Naive B cell (primary cell): Measurements from ENCODE around the gene RET. TPM values are rescaled to one million over a fixed set of nuclear protein-coding genes. Genes with fewer than 3 reads are reported as not detected.

Source experiments
- ATAC-seq, 2 donors: fragments of 150-1000 bp; cut with Tn5 transposase; 2 replicates each; pipeline ENCODE4 v1.10.0; 2021; ENCODE audit warnings: low read depth in 2 of 2, mild to moderate bottlenecking in 2 of 2, moderate library complexity in 2 of 2
- DNase-seq: peaks from one replicate; pipeline ENCODE4 v3.0.0; 2022
- H3K27ac Mint-ChIP-seq, 6 donors: one replicate each; pipeline ENCODE4 v1.8.0; 2020 to 2022; ENCODE audit warnings: mild to moderate bottlenecking in 6 of 6, mixed read lengths in 6 of 6, moderate library complexity in 5 of 6, inconsistent platforms in 2 of 6
- H3K27me3 Mint-ChIP-seq, 3 donors: one replicate each; pipeline ENCODE4 v1.8.0; 2021 to 2022; ENCODE audit warnings: mixed read lengths in 3 of 3, mild to moderate bottlenecking in 1 of 3
- H3K36me3 Mint-ChIP-seq, 2 donors: one replicate each; pipeline ENCODE4 v1.8.0; 2020 to 2022; ENCODE audit warnings: mixed read lengths in 2 of 2, inconsistent platforms in 1 of 2, mild to moderate bottlenecking in 1 of 2
- H3K4me1 Mint-ChIP-seq, 3 donors: one replicate each; pipeline ENCODE4 v1.8.0; 2020 to 2022; ENCODE audit warnings: mixed read lengths in 3 of 3, inconsistent platforms in 1 of 3, mild to moderate bottlenecking in 1 of 3, moderate library complexity in 1 of 3
- H3K4me3 Mint-ChIP-seq, 8 donors: one replicate each; pipeline ENCODE4 v1.8.0; 2020 to 2022; ENCODE audit warnings: mild to moderate bottlenecking in 8 of 8, mixed read lengths in 8 of 8, moderate library complexity in 8 of 8, inconsistent platforms in 2 of 8
- H3K9me3 Mint-ChIP-seq, 7 donors: one replicate each; pipeline ENCODE4 v1.8.0; 2020 to 2022; ENCODE audit warnings: mixed read lengths in 7 of 7, mild to moderate bottlenecking in 5 of 7, inconsistent platforms in 2 of 7, moderate library complexity in 1 of 7
- polyA plus RNA-seq, 6 donors: library from polyadenylated mRNA; unstranded; fragments of 300-500 nt; fragmentation: Illumina TruSeq; gene quantifications; one replicate each; pipeline ENCODE4 v1.2.3, GENCODE V29; 2021; ENCODE audit warnings: low read depth in 6 of 6

RET gene
- polyA plus RNA-seq, 6 donors from 2014 or later: not detected

- H3K9me3 Mint-ChIP-seq: no peaks in the 10 kb centered on the region
- H3K27me3 Mint-ChIP-seq: peaks cover 0 to 6% (median 0%) of the 10 kb centered on the region in 3 donors
- H3K4me3 Mint-ChIP-seq: peak overlapping the region in 1 of 8 donors; percentile 33
- DNase-seq (no peak), ATAC-seq (peak in 1 of 2 donors; percentile 18)
- H3K36me3 Mint-ChIP-seq: no peaks in the 10 kb centered on the region
- peaks cover 5 to 7% (median 6%) of the 10 kb centered on the region in 3 donors for H3K4me1 Mint-ChIP-seq
- H3K27ac Mint-ChIP-seq: peak overlapping the region in 1 of 6 donors; percentile 42
Observed at GRCh38 chr10:43128958-43129706, 52.3 kb downstream of the RET start.

GRCh38 chr10:43130770-43131171, 53.9 kb downstream of the RET start:
- Mint-ChIP-seq H3K27me3 (peaks cover 0 to 6% (median 0%) of the 10 kb centered on the region in 3 donors), H3K4me1 (peaks cover 5 to 11% (median 8%) of the 10 kb centered on the region in 3 donors), H3K27ac (peak overlapping the region in 1 of 6 donors; percentile 17), H3K9me3 (no peaks in the 10 kb centered on the region), H3K36me3 (no peaks in the 10 kb centered on the region), H3K4me3 (no peak overlapping the region)
- no peak for DNase-seq
- no peak for ATAC-seq

DNA sequence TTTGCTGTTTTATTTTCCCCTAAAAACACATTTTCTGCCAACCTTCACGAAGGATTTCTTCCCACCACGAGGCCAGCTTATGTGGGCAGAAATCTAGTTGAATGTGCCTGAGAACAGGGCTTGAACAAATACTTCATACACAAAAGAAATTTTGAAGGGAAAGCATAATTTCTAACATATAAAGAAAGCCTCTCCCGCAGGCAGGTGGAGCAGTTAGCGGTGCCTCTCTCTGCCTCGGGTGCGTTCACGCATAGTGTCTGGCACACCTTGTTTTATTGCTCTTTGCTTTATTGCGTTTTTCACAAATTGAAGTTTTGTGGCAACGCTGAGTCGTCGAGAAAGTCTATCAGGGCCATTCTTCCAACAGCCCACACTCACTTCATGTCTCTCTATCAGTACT, 54.4 kb downstream of the RET start:
- no peak for ATAC-seq
- DNase-seq: no peak
- no peak overlapping the region for H3K27ac Mint-ChIP-seq
- H3K4me1 Mint-ChIP-seq: peaks cover 9 to 16% (median 12%) of the 10 kb centered on the region in 3 donors
- H3K9me3 Mint-ChIP-seq: no peaks in the 10 kb centered on the region
- no peaks in the 10 kb centered on the region for H3K36me3 Mint-ChIP-seq
- peaks cover 0 to 6% (median 0%) of the 10 kb centered on the region in 3 donors for H3K27me3 Mint-ChIP-seq
- no peak overlapping the region for H3K4me3 Mint-ChIP-seq

DNA sequence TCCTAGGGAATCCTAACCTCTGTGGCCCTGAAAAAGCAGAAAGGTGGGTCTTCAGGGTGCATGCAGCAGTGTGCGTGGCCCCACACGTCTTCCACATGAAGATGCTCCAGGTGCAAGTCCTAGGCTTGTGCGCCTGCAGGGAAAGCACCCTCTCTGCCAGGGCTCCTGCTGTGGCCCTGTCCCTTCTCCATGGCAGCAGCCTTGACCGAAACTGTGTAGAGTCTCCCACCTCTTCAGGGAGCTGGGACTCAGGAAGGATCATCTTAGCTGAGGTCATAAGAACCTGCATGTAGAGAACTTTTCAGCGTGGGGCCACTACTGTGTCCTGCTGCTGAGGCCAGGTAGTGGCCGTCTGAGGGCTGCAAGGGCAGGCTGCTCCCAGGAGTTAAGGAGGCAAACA, 55.0 kb downstream of the RET start:
- H3K27ac Mint-ChIP-seq: peak overlapping the region in 1 of 6 donors; percentile 33
- ATAC-seq: no peak
- H3K27me3 Mint-ChIP-seq: peaks cover 0 to 6% (median 0%) of the 10 kb centered on the region in 3 donors
- DNase-seq: no peak
- no peaks in the 10 kb centered on the region for H3K36me3 Mint-ChIP-seq
- H3K9me3 Mint-ChIP-seq: no peaks in the 10 kb centered on the region
- H3K4me1 Mint-ChIP-seq: peaks cover 11 to 13% (median 13%) of the 10 kb centered on the region in 3 donors
- H3K4me3 Mint-ChIP-seq: no peak overlapping the region

GRCh38 chr10:43132867-43133787, 56.3 kb downstream of the RET start:
- no peaks in the 10 kb centered on the region for H3K36me3 Mint-ChIP-seq
- H3K9me3 Mint-ChIP-seq: no peaks in the 10 kb centered on the region
- ATAC-seq: no peak
- H3K4me3 Mint-ChIP-seq: peak overlapping the region in 1 of 8 donors; percentile 49
- H3K27me3 Mint-ChIP-seq: peaks cover 0 to 6% (median 0%) of the 10 kb centered on the region in 3 donors
- peaks cover 15 to 19% (median 16%) of the 10 kb centered on the region in 3 donors for H3K4me1 Mint-ChIP-seq
- H3K27ac Mint-ChIP-seq: no peak overlapping the region
- DNase-seq: no peak

DNA sequence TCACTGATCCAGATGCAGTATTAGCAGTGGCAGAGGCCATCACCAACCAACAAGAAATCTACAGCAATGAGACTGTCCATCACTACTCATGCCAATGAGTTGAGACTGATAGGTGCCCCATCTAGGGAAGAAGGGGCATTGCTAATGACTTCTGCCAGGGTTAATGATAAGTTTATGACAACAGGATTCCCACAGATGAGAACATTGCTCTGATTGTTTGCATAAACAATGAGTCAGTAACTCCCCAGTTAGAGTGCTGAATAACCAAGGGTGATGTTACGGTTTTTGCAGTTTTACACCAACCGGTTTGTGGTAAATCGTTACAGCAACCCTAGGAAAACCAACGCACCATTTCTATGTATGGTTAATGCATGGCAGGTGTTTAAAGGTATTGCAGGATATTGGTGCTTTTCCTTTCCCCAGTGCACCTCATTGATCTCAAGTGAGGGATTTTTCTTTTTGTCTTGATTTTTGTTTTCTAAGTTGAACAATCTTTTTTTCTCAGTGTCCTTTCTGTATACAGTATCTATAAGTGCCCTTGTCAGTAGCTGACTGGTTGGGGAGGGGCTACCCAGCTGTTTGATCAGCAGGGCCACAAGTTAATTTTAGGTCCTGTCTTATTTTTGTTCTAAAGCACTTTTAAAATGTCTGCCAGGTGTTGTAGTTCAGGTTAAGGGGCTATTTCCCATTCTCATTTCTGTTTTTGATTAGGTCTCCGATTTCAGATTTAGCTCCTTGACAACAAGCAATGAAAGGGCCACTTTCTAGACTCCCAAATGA, 57.4 kb downstream of the RET start:
- no peak for ATAC-seq
- Mint-ChIP-seq H3K36me3 (no peaks in the 10 kb centered on the region), H3K27me3 (peaks cover 0 to 6% (median 0%) of the 10 kb centered on the region in 3 donors), H3K9me3 (no peaks in the 10 kb centered on the region), H3K4me1 (peaks cover 22 to 27% (median 22%) of the 10 kb centered on the region in 3 donors), H3K4me3 (peak overlapping the region in 1 of 8 donors; percentile 97), H3K27ac (no peak overlapping the region)
- no peak for DNase-seq

- H3K4me1 Mint-ChIP-seq: peaks cover 27 to 34% (median 30%) of the 10 kb centered on the region in 3 donors
- no peaks in the 10 kb centered on the region for H3K36me3 Mint-ChIP-seq
- DNase-seq (no peak), ATAC-seq (no peak)
- peaks cover 0 to 6% (median 0%) of the 10 kb centered on the region in 3 donors for H3K27me3 Mint-ChIP-seq
- peak overlapping the region in 2 of 6 donors; percentile 1 to 61 for H3K27ac Mint-ChIP-seq
- H3K4me3 Mint-ChIP-seq: peak overlapping the region in 3 of 8 donors; percentile 3 to 97 (median 9)
- H3K9me3 Mint-ChIP-seq: no peaks in the 10 kb centered on the region
Observed at GRCh38 chr10:43135064-43135463, 58.2 kb downstream of the RET start.

- Mint-ChIP-seq H3K4me3 (peak overlapping the region in 7 of 8 donors; percentile 5 to 97 (median 43)), H3K4me1 (peaks cover 33 to 40% (median 35%) of the 10 kb centered on the region in 3 donors), H3K27ac (peak overlapping the region in 5 of 6 donors; percentile 5 to 97 (median 61)), H3K36me3 (no peaks in the 10 kb centered on the region), H3K9me3 (no peaks in the 10 kb centered on the region), H3K27me3 (peaks cover 0 to 6% (median 0%) of the 10 kb centered on the region in 3 donors)
- ATAC-seq (no peak), DNase-seq (no peak)
Observed at GRCh38 chr10:43135656-43136055, 58.8 kb downstream of the RET start.

GRCh38 chr10:43136432-43136831, 59.6 kb downstream of the RET start:
- Mint-ChIP-seq H3K36me3 (no peaks in the 10 kb centered on the region), H3K9me3 (no peaks in the 10 kb centered on the region), H3K4me1 (peaks cover 36 to 46% (median 41%) of the 10 kb centered on the region in 3 donors)

GRCh38 chr10:43136995-43137716, 60.3 kb downstream of the RET start:
- H3K27ac Mint-ChIP-seq: peak overlapping the region; percentile 92 to 97 (median 95)
- no peak for DNase-seq
- no peaks in the 10 kb centered on the region for H3K9me3 Mint-ChIP-seq
- peaks cover 36 to 49% (median 45%) of the 10 kb centered on the region in 3 donors for H3K4me1 Mint-ChIP-seq
- H3K27me3 Mint-ChIP-seq: no peaks in the 10 kb centered on the region
- peak overlapping the region; percentile 88 to 97 (median 93) for H3K4me3 Mint-ChIP-seq
- no peak for ATAC-seq
- no peaks in the 10 kb centered on the region for H3K36me3 Mint-ChIP-seq

More at GRCh38 chr10:43136432-43136831, 59.6 kb downstream of the RET start:
- no peak for ATAC-seq
- no peak for DNase-seq
- Mint-ChIP-seq H3K27me3 (no peaks in the 10 kb centered on the region), H3K4me3 (peak overlapping the region in 7 of 8 donors; percentile 35 to 97 (median 88)), H3K27ac (peak overlapping the region in 4 of 6 donors; percentile 12 to 97 (median 54))

DNA sequence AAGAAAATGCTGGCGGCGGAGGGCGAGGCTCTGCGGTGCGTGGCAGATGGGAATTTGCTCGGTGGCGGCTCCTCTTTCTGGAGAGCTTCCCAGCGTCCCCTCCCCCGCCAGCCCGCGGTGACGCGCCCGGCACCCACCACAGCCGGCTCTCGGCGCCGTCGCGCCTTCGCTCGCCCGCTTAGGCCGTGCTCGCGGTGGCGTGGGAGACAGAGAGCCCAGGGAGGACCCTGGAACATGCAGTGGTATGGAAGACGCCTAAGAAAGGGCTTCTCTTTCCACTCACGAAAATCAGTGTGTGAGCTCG, 60.8 kb downstream of the RET start:
- H3K36me3 Mint-ChIP-seq: no peaks in the 10 kb centered on the region
- no peaks in the 10 kb centered on the region for H3K27me3 Mint-ChIP-seq
- ATAC-seq (peak; percentile 9 to 13), DNase-seq (no peak)
- H3K4me3 Mint-ChIP-seq: peak overlapping the region; percentile 88 to 97 (median 93)
- peaks cover 41 to 54% (median 49%) of the 10 kb centered on the region in 3 donors for H3K4me1 Mint-ChIP-seq
- H3K9me3 Mint-ChIP-seq: no peaks in the 10 kb centered on the region
- H3K27ac Mint-ChIP-seq: peak overlapping the region; percentile 92 to 97 (median 95)

- Mint-ChIP-seq H3K36me3 (no peaks in the 10 kb centered on the region), H3K9me3 (no peaks in the 10 kb centered on the region), H3K27ac (peak within 1 kb of the TSS; percentile 97 to 99 (median 99)), H3K4me3 (peak within 1 kb of the TSS; percentile 94 to 99 (median 97)), H3K4me1 (peaks cover 44 to 56% (median 50%) of the 10 kb centered on the region in 3 donors), H3K27me3 (no peaks in the 10 kb centered on the region)
- peak; percentile 88 for DNase-seq
- ATAC-seq: peak; percentile 79 to 82
Observed at GRCh38 chr10:43138021-43138756, 61.3 kb downstream of the RET start, which contains the start of gene CSGALNACT2. Gene CSGALNACT2, plus strand, starts transcription at chr10:43138445. Its CDS starts 16,705 bp downstream, at chr10:43155150.
